GM21423 (cell line): ENCODE results near the gene TTC9B.

ENCODE experiments used
- ATAC-seq: cut with Tn5 transposase; IDR thresholded peaks from one replicate; pipeline ENCODE4 v1.9.1; 2021; ENCODE audit warnings: mild to moderate bottlenecking, moderate library complexity; ENCODE audit not compliant: unreplicated experiment

TTC9B gene

GRCh38 chr19:40249201-40249600 is 31.0 kb upstream of the TTC9B start:
- no peak for ATAC-seq

- ATAC-seq: no peak
These were observed 29.6 kb upstream of the TTC9B start for GRCh38 chr19:40247735-40248262.

GRCh38 chr19:40247178-40247577 is 29.0 kb upstream of the TTC9B start:
- no peak for ATAC-seq

- ATAC-seq: no peak
These were observed 28.3 kb upstream of the TTC9B start for GRCh38 chr19:40246292-40247073.

- no peak for ATAC-seq
These were observed 27.4 kb upstream of the TTC9B start for GRCh38 chr19:40245506-40246128.

- ATAC-seq: no peak
These were observed 26.6 kb upstream of the TTC9B start for GRCh38 chr19:40244579-40245317.

- no peak for ATAC-seq
These were observed 25.0 kb upstream of the TTC9B start for GRCh38 chr19:40243181-40243580.

- ATAC-seq: no peak
These were observed 24.3 kb upstream of the TTC9B start for GRCh38 chr19:40242480-40242879.

GRCh38 chr19:40241809-40242384 is 23.7 kb upstream of the TTC9B start:
- ATAC-seq: no peak

GRCh38 chr19:40241125-40241808 is 23.1 kb upstream of the TTC9B start:
- no peak for ATAC-seq

- no peak for ATAC-seq
These were observed 22.1 kb upstream of the TTC9B start for GRCh38 chr19:40240332-40240731.

GRCh38 chr19:40239415-40240226 is 21.4 kb upstream of the TTC9B start:
- no peak for ATAC-seq

- no peak for ATAC-seq
These were observed 20.6 kb upstream of the TTC9B start for GRCh38 chr19:40238775-40239174.

GRCh38 chr19:40237791-40238190 is 19.6 kb upstream of the TTC9B start:
- no peak for ATAC-seq

- no peak for ATAC-seq
These were observed 18.2 kb upstream of the TTC9B start for GRCh38 chr19:40236366-40236765.

- no peak for ATAC-seq
These were observed 17.8 kb upstream of the TTC9B start for GRCh38 chr19:40236026-40236355.

GRCh38 chr19:40235238-40236025 is 17.2 kb upstream of the TTC9B start:
- ATAC-seq: no peak

GRCh38 chr19:40234429-40235237 is 16.4 kb upstream of the TTC9B start:
- no peak for ATAC-seq
